Measurements from ENCODE around the gene RIT2.
"Not testable (repeated sequence)": the region's sequence is repeated elsewhere in the genome, so short reads cannot be mapped to it uniquely, and the experiment has no call there.

RIT2 gene

DNA sequence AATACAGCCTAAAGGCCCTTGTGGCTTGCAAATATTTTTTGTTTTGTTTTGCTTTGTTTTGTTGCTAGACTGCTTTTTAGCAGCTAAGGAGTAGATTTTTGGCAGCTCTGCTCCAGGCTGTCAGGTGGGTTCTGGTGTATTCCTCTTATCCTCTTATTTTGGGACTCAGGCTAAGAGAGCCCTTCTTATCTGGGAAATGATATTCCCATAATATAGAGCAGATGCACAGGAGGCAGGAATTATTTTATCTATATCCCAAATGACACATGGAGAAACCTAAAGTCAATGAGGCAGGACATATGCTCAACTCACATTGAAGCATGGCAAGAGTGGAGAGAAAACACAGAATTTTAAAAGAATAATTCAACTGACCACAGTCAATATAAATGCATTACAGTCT, 369.6 kb downstream of the RIT2 start:
- DNase-seq, result no peak

GRCh38 chr18:42745171-42745570, 370.3 kb downstream of the RIT2 start:
- no peak for DNase-seq

DNA sequence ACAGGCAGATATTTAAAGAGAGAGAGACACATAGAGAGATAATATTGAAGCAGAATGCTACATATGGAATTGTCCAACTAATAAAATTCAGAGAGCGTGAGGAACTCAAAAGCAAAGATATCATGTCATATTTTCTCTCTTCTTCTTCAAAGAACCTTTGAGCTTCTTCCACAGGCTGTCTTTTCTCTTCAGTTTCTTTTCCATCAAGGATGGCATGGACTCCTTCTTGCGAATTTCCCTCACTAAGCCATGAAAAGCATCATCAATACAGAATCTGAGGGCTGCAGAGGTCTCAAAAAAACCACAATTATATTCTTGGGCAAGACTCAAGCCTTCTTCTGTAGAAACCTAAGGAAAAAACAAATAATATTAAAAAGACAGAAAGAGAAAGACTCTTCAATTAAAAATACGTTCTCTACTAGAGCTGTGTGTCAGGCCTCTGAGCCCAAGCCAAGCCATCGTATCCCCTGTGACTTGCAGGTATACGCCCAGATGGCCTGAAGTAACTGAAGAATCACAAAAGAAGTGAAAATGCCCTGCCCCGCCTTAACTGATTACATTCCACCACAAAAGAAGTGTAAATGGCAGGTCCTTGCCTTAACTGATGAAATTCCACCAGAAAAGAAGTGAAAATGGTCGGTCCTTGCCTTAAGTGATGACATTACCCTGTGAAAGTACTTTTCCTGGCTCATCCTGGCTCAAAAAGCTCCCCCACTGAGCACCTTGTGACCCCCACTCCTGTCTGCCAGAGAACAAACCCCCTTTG, 371.9 kb downstream of the RIT2 start:
- DNase-seq, result no peak

- no peak for DNase-seq
Observed at GRCh38 chr18:42742969-42743368, 372.5 kb downstream of the RIT2 start.

GRCh38 chr18:42742474-42742873, 373.0 kb downstream of the RIT2 start:
- DNase-seq, result no peak

GRCh38 chr18:42741805-42742347, 373.6 kb downstream of the RIT2 start:
- not testable (repeated sequence) for DNase-seq

GRCh38 chr18:42741299-42741698, 374.2 kb downstream of the RIT2 start:
- not testable (repeated sequence) for DNase-seq

- no peak for DNase-seq
Observed at GRCh38 chr18:42736074-42736473, 379.4 kb downstream of the RIT2 start.

DNA sequence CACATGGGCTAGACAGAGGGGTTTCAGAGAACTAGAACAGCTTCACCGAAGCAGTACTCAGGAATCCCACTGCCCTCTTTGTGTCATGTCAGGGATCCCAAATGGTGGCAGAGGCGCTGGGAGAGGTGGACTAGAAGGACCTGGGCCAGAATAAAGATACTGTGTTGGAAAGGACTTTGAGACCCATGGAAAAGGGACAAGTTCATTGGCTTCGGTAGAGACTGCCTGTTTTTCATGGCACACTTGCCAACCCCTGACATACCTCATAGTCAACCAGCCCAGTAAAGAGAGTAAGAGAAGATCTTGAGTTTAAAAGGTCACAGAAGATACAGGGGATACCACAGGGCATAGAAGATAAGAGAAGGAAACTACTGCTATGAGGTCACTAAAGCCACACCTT, 381.0 kb downstream of the RIT2 start:
- DNase-seq, result no peak

DNA sequence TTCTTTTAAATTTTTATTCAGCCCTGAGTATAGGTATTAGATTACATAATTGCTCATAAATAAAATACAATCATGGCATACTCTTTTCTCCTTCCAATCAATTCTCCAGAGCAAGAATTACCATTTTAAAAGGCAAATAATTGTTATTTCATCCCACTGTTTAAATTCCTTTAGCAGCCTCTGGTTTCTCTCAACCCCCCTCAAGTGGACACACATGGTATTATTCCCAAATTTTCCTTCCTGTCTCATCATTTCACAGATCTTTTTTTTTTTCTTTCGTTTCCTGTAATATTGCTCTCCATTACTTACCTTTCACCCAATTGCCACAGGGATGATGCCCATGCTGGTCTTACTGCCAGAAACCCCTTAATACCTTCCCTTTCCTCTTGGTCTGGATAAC, 385.2 kb downstream of the RIT2 start:
- DNase-seq, result no peak

- DNase-seq, result no peak
Observed at GRCh38 chr18:42719221-42719620, 396.3 kb downstream of the RIT2 start.

GRCh38 chr18:42712065-42712464, 403.4 kb downstream of the RIT2 start:
- no peak for DNase-seq

DNA sequence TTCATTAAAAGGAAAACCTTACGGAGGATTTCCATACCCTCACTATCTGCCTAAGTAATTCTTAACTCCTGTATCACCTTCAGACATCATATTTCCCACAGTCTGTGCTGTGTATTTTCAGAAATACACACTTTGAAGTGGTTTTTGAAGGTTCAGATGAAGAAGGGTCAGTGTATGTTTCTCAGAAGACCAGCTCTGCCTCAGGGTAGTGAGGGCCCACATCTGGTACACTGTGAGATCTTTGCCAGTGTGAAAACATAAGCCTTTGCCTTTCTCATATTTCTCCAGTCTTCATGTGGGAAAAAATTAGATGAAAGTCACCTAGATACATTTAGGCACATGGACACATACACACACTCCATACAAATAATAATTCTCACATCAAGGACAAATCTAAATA, 408.4 kb downstream of the RIT2 start:
- no peak for DNase-seq

- DNase-seq, result no peak
Observed at GRCh38 chr18:42706618-42707017, 408.9 kb downstream of the RIT2 start.

- DNase-seq, result no peak
Observed at GRCh38 chr18:42706029-42706608, 409.4 kb downstream of the RIT2 start.

Data from activated gamma-delta T cell (primary cell).